GM12873 (cell line): ENCODE measurements around the gene COL4A3.

Experiments
- CTCF ChIP-seq: IDR thresholded peaks from 2 replicates; pipeline ENCODE4 v1.5.1; 2012; ENCODE audit warnings: low read depth, mild to moderate bottlenecking, moderate library complexity, low read length, control low read depth; ENCODE audit not compliant: insufficient read depth; ENCODE audit errors: missing control alignments

COL4A3 gene

GRCh38 chr2:227207573-227207972 lies 43.1 kb downstream of the COL4A3 start:
- TF ChIP-seq CTCF: no peak

GRCh38 chr2:227214622-227215041 lies 50.2 kb downstream of the COL4A3 start:
- TF ChIP-seq CTCF: no peak

GRCh38 chr2:227219312-227220105 lies 55.1 kb downstream of the COL4A3 start:
- TF ChIP-seq CTCF: no peak

GRCh38 chr2:227221120-227221519 lies 56.7 kb downstream of the COL4A3 start:
- TF ChIP-seq CTCF: no peak

- TF ChIP-seq CTCF: no peak
Observed at GRCh38 chr2:227222292-227222691, 57.9 kb downstream of the COL4A3 start.

- TF ChIP-seq CTCF: no peak
Observed at GRCh38 chr2:227228061-227228667, 63.7 kb downstream of the COL4A3 start.

- no peak for TF ChIP-seq CTCF
Observed at GRCh38 chr2:227230151-227230550, 65.7 kb downstream of the COL4A3 start.
